Measurements from ENCODE around the gene TNIP1.

Gene TNIP1

DNA sequence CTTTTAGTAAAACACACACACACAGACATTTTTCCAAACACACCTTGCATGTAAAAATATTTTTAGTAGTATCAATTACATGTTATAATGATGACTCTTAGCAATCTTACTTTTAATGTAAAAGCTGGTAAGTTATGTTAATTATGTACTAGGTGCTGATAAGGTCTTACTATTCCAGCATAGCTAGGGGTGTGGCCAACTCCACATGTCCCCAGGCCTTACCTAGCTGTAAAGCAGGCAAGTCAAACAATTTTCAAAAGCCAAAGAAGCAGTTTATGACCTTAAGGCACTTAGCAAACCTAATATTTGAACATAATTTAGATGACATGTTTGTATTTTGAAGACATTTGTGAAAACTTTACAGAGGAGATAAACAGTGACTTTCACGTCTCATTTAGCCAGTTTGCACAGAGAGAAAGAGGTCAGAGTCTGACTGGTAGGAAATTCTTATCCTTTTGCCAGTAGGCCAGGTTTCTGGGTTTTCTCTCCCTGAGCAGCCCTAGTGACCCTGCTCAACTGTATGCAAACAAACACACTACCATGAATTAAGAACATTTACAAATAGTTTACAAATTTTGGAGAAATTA is 86.9 kb downstream of the TNIP1 start:
- DNase-seq = no peak

- no peak for DNase-seq
These were observed 87.4 kb downstream of the TNIP1 start for GRCh38 chr5:150993422-150993821.

- DNase-seq = no peak
These were observed 88.1 kb downstream of the TNIP1 start for GRCh38 chr5:150992705-150993104.

- DNase-seq = no peak
These were observed 91.1 kb downstream of the TNIP1 start for GRCh38 chr5:150989695-150990094.

GRCh38 chr5:150987746-150988145 is 93.1 kb downstream of the TNIP1 start:
- DNase-seq = no peak
